ENCODE data around the gene TCF21. TPM values are rescaled to one million over a fixed set of nuclear protein-coding genes. Genes with fewer than 3 reads are reported as not detected.

The TCF21 gene
- total RNA-seq, 1 donor from 2014 or later, result 0.04 TPM

DNA sequence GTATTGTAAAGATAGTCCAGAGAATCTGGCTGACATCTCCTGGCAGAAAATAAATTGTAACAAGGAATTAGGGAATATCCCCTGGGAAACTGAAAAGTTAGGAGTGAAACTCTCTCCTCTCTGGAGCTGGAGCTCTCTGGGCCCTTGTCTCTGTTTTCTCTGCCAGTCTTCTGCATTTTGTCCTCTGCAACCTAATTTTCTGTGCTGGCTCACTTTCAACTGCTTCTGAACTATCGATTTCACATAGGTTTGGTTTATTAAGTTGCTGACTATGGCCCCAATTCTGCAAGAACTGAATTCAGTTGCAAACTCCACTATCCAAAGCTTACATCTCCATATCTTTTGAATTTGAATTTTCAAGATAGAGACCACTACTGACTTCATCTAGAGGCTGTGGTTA, 9.3 kb downstream of the TCF21 start:
- no peak overlapping the region for H3K27ac ChIP-seq
- H3F3A ChIP-seq (ENCODE audit: low read depth), result peaks cover 24% of the 10 kb centered on the region
- H3K27ac Mint-ChIP-seq, result no peak overlapping the region
- peaks cover 13% of the 10 kb centered on the region for H3K4me1 ChIP-seq
- H3K4me2 ChIP-seq, result no peak overlapping the region
- no peaks in the 10 kb centered on the region for H3K79me2 ChIP-seq (ENCODE audit: low read depth)
- no peaks in the 10 kb centered on the region for H3K36me3 Mint-ChIP-seq
- peaks cover 28% of the 10 kb centered on the region for H4K20me1 ChIP-seq (ENCODE audit: low read depth)
- peaks cover 55% of the 10 kb centered on the region for H3K27me3 Mint-ChIP-seq (ENCODE audit: insufficient read depth, low read depth)
- H3K27me3 ChIP-seq, result peaks cover 63% of the 10 kb centered on the region
- TF ChIP-seq, protein P1, sequence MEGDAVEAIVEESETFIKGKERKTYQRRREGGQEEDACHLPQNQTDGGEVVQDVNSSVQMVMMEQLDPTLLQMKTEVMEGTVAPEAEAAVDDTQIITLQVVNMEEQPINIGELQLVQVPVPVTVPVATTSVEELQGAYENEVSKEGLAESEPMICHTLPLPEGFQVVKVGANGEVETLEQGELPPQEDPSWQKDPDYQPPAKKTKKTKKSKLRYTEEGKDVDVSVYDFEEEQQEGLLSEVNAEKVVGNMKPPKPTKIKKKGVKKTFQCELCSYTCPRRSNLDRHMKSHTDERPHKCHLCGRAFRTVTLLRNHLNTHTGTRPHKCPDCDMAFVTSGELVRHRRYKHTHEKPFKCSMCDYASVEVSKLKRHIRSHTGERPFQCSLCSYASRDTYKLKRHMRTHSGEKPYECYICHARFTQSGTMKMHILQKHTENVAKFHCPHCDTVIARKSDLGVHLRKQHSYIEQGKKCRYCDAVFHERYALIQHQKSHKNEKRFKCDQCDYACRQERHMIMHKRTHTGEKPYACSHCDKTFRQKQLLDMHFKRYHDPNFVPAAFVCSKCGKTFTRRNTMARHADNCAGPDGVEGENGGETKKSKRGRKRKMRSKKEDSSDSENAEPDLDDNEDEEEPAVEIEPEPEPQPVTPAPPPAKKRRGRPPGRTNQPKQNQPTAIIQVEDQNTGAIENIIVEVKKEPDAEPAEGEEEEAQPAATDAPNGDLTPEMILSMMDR (IDR thresholded peaks at IDR 0.05), result no peak
- no peak for TF ChIP-seq EZH2 (IDR thresholded peaks at IDR 0.05)
- TF ChIP-seq EZH2phosphoT487 (IDR thresholded peaks at IDR 0.05), result no peak
- H3K36me3 ChIP-seq, result no peaks in the 10 kb centered on the region
- H3K9me3 ChIP-seq (ENCODE audit: low read depth), result no peaks in the 10 kb centered on the region
- H2AFZ ChIP-seq (replicated peaks), result no peak overlapping the region
- H3K4me3 ChIP-seq, result no peak overlapping the region
- peaks cover 15% of the 10 kb centered on the region for H3K4me1 Mint-ChIP-seq
- no peak overlapping the region for H3K4me3 Mint-ChIP-seq
- H3K9me3 Mint-ChIP-seq, result peaks cover 2% of the 10 kb centered on the region
- DNase-seq (ENCODE audit: low spot score), result no peak
- no peak overlapping the region for H3K9ac ChIP-seq

DNA sequence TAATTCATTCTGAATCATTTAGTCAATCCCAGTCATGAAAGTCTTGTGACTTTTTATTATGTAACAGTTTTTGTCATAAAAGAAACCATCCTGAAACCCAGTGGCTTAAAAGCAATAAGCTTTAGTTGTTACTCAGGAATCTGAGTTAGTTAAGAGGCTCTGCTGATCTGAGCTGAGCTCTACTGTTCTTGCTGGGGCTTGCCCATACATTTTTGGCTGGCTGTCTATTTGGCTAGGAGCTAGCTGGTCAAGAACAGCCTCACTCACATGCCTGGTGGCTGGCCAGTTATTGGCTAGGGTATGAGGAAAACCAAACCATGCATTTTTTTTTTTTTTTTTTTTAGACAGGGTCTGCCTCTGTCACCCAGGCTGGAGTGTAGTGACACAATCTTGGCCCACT, 10.6 kb downstream of the TCF21 start:
- peaks cover 42% of the 10 kb centered on the region for H3K27me3 Mint-ChIP-seq (ENCODE audit: insufficient read depth, low read depth)
- TF ChIP-seq EZH2phosphoT487 (IDR thresholded peaks at IDR 0.05) (no peak), EZH2 (IDR thresholded peaks at IDR 0.05) (no peak)
- TF ChIP-seq, protein P1 (IDR thresholded peaks at IDR 0.05), result no peak

DNA sequence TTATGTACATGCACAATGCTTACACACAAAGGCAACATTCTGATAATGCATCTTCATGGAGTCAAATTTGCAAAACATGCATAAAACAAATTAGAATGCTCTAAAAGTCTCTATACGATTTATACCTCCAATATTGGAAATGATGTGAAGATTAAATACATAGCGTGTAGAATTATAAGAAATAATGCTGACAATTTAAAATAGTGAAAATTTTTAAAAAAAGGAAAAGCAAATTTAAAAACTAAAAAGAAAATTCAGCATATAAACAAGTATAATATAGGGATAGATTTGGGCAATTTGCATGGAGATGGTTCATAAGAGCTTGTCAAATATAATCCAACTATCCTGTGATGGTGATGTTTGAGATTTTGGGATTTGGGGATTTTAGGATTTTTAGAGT, 14.9 kb downstream of the TCF21 start:
- Histone ChIP-seq H3K4me2 (no peak overlapping the region), H3K79me2 (ENCODE audit: low read depth) (no peaks in the 10 kb centered on the region), H3K4me1 (no peaks in the 10 kb centered on the region), H3K27me3 (peaks cover 7% of the 10 kb centered on the region), H3K4me3 (no peak overlapping the region), H3F3A (ENCODE audit: low read depth) (no peaks in the 10 kb centered on the region), H3K36me3 (no peaks in the 10 kb centered on the region), H3K9ac (no peak overlapping the region), H4K20me1 (ENCODE audit: low read depth) (no peaks in the 10 kb centered on the region), H3K27ac (no peak overlapping the region), H2AFZ (replicated peaks) (no peak overlapping the region), H3K9me3 (ENCODE audit: low read depth) (no peaks in the 10 kb centered on the region)
- H3K4me3 Mint-ChIP-seq, result no peak overlapping the region
- peaks cover 4% of the 10 kb centered on the region for H3K27me3 Mint-ChIP-seq (ENCODE audit: insufficient read depth, low read depth)
- no peak overlapping the region for H3K27ac Mint-ChIP-seq
- peaks cover 2% of the 10 kb centered on the region for H3K9me3 Mint-ChIP-seq
- TF ChIP-seq EZH2phosphoT487 (IDR thresholded peaks at IDR 0.05), result no peak
- no peak for TF ChIP-seq EZH2 (IDR thresholded peaks at IDR 0.05)
- TF ChIP-seq, protein P1 (IDR thresholded peaks at IDR 0.05), result no peak
- H3K4me1 Mint-ChIP-seq, result no peaks in the 10 kb centered on the region
- DNase-seq (ENCODE audit: low spot score), result no peak
- H3K36me3 Mint-ChIP-seq, result no peaks in the 10 kb centered on the region

More for the DNA sequence above, 10.6 kb downstream of the TCF21 start:
- no peaks in the 10 kb centered on the region for H3K79me2 ChIP-seq (ENCODE audit: low read depth)
- H3K27me3 ChIP-seq, result peaks cover 50% of the 10 kb centered on the region
- Mint-ChIP-seq H3K4me1 (peaks cover 11% of the 10 kb centered on the region), H3K4me3 (no peak overlapping the region), H3K27ac (no peak overlapping the region), H3K36me3 (no peaks in the 10 kb centered on the region), H3K9me3 (peaks cover 2% of the 10 kb centered on the region)
- H3K9me3 ChIP-seq (ENCODE audit: low read depth), result no peaks in the 10 kb centered on the region
- no peak overlapping the region for H3K4me3 ChIP-seq
- no peak overlapping the region for H3K9ac ChIP-seq
- H3K36me3 ChIP-seq, result no peaks in the 10 kb centered on the region
- no peak for DNase-seq (ENCODE audit: low spot score)
- peaks cover 24% of the 10 kb centered on the region for H3F3A ChIP-seq (ENCODE audit: low read depth)
- peaks cover 13% of the 10 kb centered on the region for H3K4me1 ChIP-seq
- no peak overlapping the region for H2AFZ ChIP-seq (replicated peaks)
- H3K27ac ChIP-seq, result no peak overlapping the region
- peaks cover 15% of the 10 kb centered on the region for H4K20me1 ChIP-seq (ENCODE audit: low read depth)
- H3K4me2 ChIP-seq, result no peak overlapping the region

Data from neural progenitor cell (in vitro differentiated cells).